ENCODE data around the gene BUD23. TPM values are rescaled to one million over a fixed set of nuclear protein-coding genes. Genes with fewer than 3 reads are reported as not detected.

The BUD23 gene, protein sequence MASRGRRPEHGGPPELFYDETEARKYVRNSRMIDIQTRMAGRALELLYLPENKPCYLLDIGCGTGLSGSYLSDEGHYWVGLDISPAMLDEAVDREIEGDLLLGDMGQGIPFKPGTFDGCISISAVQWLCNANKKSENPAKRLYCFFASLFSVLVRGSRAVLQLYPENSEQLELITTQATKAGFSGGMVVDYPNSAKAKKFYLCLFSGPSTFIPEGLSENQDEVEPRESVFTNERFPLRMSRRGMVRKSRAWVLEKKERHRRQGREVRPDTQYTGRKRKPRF
- total RNA-seq (2021) = 68.5 and 78.1 TPM in 2 replicates
- long read RNA-seq, transcript BUD23-206 (12 exons, 1,260 nt) = minor isoform, 5 of 396 reads
- long read RNA-seq, transcript BUD23-201 (12 exons, 1,230 nt) = major isoform, 315 of 396 reads
- long read RNA-seq, partial matches to known transcripts = 7 of 396 reads
- long read RNA-seq, other reads (novel, unspliced or antisense) = 63 of 396 reads

- peaks cover 22 to 41% (median 28%) of the 10 kb centered on the region in 3 experiments; a peak in 6 of 7 replicates for H3K36me3 Mint-ChIP-seq (ENCODE audit: insufficient read depth in 1 of 3, low read depth in 3 of 3)
- Histone ChIP-seq H3K23me2 (ENCODE audit: insufficient read length, low read depth, low read length, poor library complexity, severe bottlenecking) (peaks cover 12% of the 10 kb centered on the region), H3K18ac (ENCODE audit: insufficient read length, low read depth, low read length) (peak within 1 kb of the TSS; percentile 97), H3K9ac (ENCODE audit: extremely low read depth, insufficient read length, low read length) (peak within 1 kb of the TSS; percentile 84), H3K23ac (ENCODE audit: insufficient read length, low read depth, low read length) (no peak within 1 kb of the TSS), H3K56ac (ENCODE audit: insufficient read length, low read depth, low read length) (no peak within 1 kb of the TSS), H4K8ac (replicated peaks; ENCODE audit: insufficient read length, low read depth, low read length) (no peak within 1 kb of the TSS), H3K79me2 (ENCODE audit: insufficient read depth, low read length) (peaks cover 23% of the 10 kb centered on the region; the same call in 1 of the 2 replicates), H2BK120ac (ENCODE audit: low read depth, low read length, poor library complexity, severe bottlenecking) (peak within 1 kb of the TSS; percentile 69), H3K27me3 (ENCODE audit: insufficient read depth, low read length) (no peaks in the 10 kb centered on the region), H3K4me1 (ENCODE audit: insufficient read depth, low read length) (peaks cover 4% of the 10 kb centered on the region; the same call in 1 of the 2 replicates), H4K91ac (ENCODE audit: insufficient read length, low read depth, low read length) (no peak within 1 kb of the TSS), H2AK5ac (ENCODE audit: insufficient read length, low read length) (no peak within 1 kb of the TSS), H3K27ac (ENCODE audit: insufficient read length, low read depth, low read length) (no peak within 1 kb of the TSS), H3K4me2 (ENCODE audit: insufficient read depth, insufficient read length, low read length) (peak within 1 kb of the TSS; percentile 80), H2BK15ac (ENCODE audit: low read depth, low read length) (no peak within 1 kb of the TSS), H2BK12ac (ENCODE audit: insufficient read length, low read depth, low read length) (no peak within 1 kb of the TSS), H4K5ac (ENCODE audit: insufficient read length, low read depth, low read length) (peak within 1 kb of the TSS; percentile 74), H4K20me1 (ENCODE audit: control insufficient read depth, insufficient read depth, insufficient read length) (peaks cover 3% of the 10 kb centered on the region), H3K9me3 (ENCODE audit: control insufficient read depth, low read depth, low read length) (no peaks in the 10 kb centered on the region), H2BK20ac (ENCODE audit: low read depth, low read length, poor library complexity, severe bottlenecking) (no peak within 1 kb of the TSS), H2BK5ac (ENCODE audit: insufficient read length, low read length) (no peak within 1 kb of the TSS), H3K4ac (ENCODE audit: low read depth, low read length) (no peak within 1 kb of the TSS), H3K79me1 (ENCODE audit: insufficient read depth, low read depth, low read length, poor library complexity, severe bottlenecking) (peaks cover 19% of the 10 kb centered on the region), H2AFZ (ENCODE audit: low read length) (peak within 1 kb of the TSS; percentile 66), H3K14ac (ENCODE audit: insufficient read depth, low read length) (peak within 1 kb of the TSS; percentile 94), H3T11ph (ENCODE audit: low read length) (no peak within 1 kb of the TSS)
- H3K9me3 Mint-ChIP-seq = no peaks in the 10 kb centered on the region
- H3K4me3 Mint-ChIP-seq = peak within 1 kb of the TSS; percentile 90 to 98
- peak; percentile 98 for DNase-seq
- no CpG with 5 or more reads among the region's 68 CpGs for WGBS (ENCODE audit: extremely low coverage, insufficient read length, low lambda C conversion rate)
- peak within 1 kb of the TSS; percentile 91 to 98 (median 97) for H3K27ac Mint-ChIP-seq
- TF ChIP-seq, protein P1, sequence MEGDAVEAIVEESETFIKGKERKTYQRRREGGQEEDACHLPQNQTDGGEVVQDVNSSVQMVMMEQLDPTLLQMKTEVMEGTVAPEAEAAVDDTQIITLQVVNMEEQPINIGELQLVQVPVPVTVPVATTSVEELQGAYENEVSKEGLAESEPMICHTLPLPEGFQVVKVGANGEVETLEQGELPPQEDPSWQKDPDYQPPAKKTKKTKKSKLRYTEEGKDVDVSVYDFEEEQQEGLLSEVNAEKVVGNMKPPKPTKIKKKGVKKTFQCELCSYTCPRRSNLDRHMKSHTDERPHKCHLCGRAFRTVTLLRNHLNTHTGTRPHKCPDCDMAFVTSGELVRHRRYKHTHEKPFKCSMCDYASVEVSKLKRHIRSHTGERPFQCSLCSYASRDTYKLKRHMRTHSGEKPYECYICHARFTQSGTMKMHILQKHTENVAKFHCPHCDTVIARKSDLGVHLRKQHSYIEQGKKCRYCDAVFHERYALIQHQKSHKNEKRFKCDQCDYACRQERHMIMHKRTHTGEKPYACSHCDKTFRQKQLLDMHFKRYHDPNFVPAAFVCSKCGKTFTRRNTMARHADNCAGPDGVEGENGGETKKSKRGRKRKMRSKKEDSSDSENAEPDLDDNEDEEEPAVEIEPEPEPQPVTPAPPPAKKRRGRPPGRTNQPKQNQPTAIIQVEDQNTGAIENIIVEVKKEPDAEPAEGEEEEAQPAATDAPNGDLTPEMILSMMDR (conservative IDR thresholded peaks at IDR 0.05) = no peak
- no peaks in the 10 kb centered on the region for H3K27me3 Mint-ChIP-seq (ENCODE audit: low read depth)
- peaks cover 14 to 23% of the 10 kb centered on the region in 2 experiments for H3K4me1 Mint-ChIP-seq
Measured at GRCh38 chr7:73683056-73683787, at the start of gene BUD23, which contains the start of gene DNAJC30. BUD23 (plus strand) TSS chr7:73683597; CDS start chr7:73683626, 29 bp downstream. DNAJC30 (minus strand) TSS chr7:73683453; CDS start chr7:73683423, 30 bp downstream.
